OCI-LY7 (cell line): ENCODE measurements around the gene ABR.

Experiments
- CTCF ChIP-seq: fragments of 200-600 bp; sonication (generic); conservative IDR thresholded peaks from 2 replicates; pipeline ENCODE4 v1.5.1; 2014; ENCODE audit warnings: mild to moderate bottlenecking, antibody characterized with exemption, low read length, moderate library complexity, mixed read lengths
- EZH2phosphoT487 ChIP-seq: fragments of 200-600 bp; sonication (generic); IDR thresholded peaks from 2 replicates; pipeline ENCODE4 v1.6.1; 2018; ENCODE audit warnings: low read depth, borderline replicate concordance, mild to moderate bottlenecking, mixed run types, antibody characterized with exemption, low read length, moderate library complexity, mixed read lengths

- TF ChIP-seq CTCF (no peak), EZH2phosphoT487 (no peak)
These were observed 25.8 kb downstream of the ABR start for GRCh38 chr17:1153795-1154546.
